Activated CD4-positive, alpha-beta T cell treated with anti-CD3 and anti-CD28 coated beads, Interleukin-2, amount 10 ng/mL, durations not matched to agents 7 days and 5 days (primary cell): ENCODE results near the gene CRACDL. TPM values are rescaled to one million over a fixed set of nuclear protein-coding genes. Genes with fewer than 3 reads are reported as not detected.

Experiments used
- CTCF ChIA-PET: fragments of 350-600 bp; sonication (Branson Sonifier 250); formaldehyde crosslinking; loops from one replicate; lab custom pipeline; 2021; ENCODE audit warnings: antibody characterized with exemption; lab: Charles Lee
- POLR2A ChIA-PET: fragments of 350-600 bp; sonication (Branson Sonifier 250); formaldehyde crosslinking; loops from one replicate; lab custom pipeline; 2021; ENCODE audit warnings: antibody characterized with exemption; lab: Charles Lee
- DNase-seq: peaks from one replicate; pipeline ENCODE4 v3.0.0-alpha.2; 2020
- H3K27ac Mint-ChIP-seq: one replicate; pipeline ENCODE4 v1.8.0; 2021; ENCODE audit warnings: mild to moderate bottlenecking, moderate library complexity, mixed read lengths
- H3K27me3 Mint-ChIP-seq: one replicate; pipeline ENCODE4 v1.8.0; 2021; ENCODE audit warnings: mixed read lengths
- H3K36me3 Mint-ChIP-seq: one replicate; pipeline ENCODE4 v1.8.0; 2021; ENCODE audit warnings: low read depth, mixed read lengths
- H3K4me1 Mint-ChIP-seq: one replicate; pipeline ENCODE4 v1.8.0; 2021; ENCODE audit warnings: mixed read lengths
- H3K4me3 Mint-ChIP-seq: one replicate; pipeline ENCODE4 v1.8.0; 2021; ENCODE audit warnings: mild to moderate bottlenecking, moderate library complexity, mixed read lengths
- H3K9me3 Mint-ChIP-seq: one replicate; pipeline ENCODE4 v1.8.0; 2021; ENCODE audit warnings: mixed read lengths
- total RNA-seq, 2 experiments: library from RNA; stranded (reverse); gene quantifications; one replicate each; pipeline ENCODE4 v1.2.3, GENCODE V29; 2021

Gene CRACDL
- total RNA-seq, 2 experiments from 2014 or later: 0.19 to 0.22 TPM

- no peak for DNase-seq
- ChIA-PET CTCF (no interaction called here), POLR2A (no interaction called here)
- Mint-ChIP-seq H3K4me1 (no peaks in the 10 kb centered on the region), H3K9me3 (peaks cover 2% of the 10 kb centered on the region), H3K27ac (no peak overlapping the region), H3K36me3 (no peaks in the 10 kb centered on the region), H3K27me3 (peaks cover 27% of the 10 kb centered on the region), H3K4me3 (no peak overlapping the region)
These were observed 15.0 kb downstream of the CRACDL start for GRCh38 chr2:98921062-98921461.

GRCh38 chr2:98917031-98917471 lies 19.0 kb downstream of the CRACDL start:
- Mint-ChIP-seq H3K36me3 (no peaks in the 10 kb centered on the region), H3K27me3 (peaks cover 42% of the 10 kb centered on the region), H3K4me3 (no peak overlapping the region), H3K9me3 (no peaks in the 10 kb centered on the region), H3K27ac (no peak overlapping the region), H3K4me1 (peaks cover 7% of the 10 kb centered on the region)
- POLR2A ChIA-PET: no interaction called here
- CTCF ChIA-PET: no interaction called here
- DNase-seq: no peak

- ChIA-PET CTCF (no interaction called here), POLR2A (no interaction called here)
- Mint-ChIP-seq H3K9me3 (no peaks in the 10 kb centered on the region), H3K36me3 (no peaks in the 10 kb centered on the region), H3K4me3 (no peak overlapping the region), H3K27ac (no peak overlapping the region), H3K4me1 (peaks cover 17% of the 10 kb centered on the region), H3K27me3 (peaks cover 39% of the 10 kb centered on the region)
- DNase-seq: no peak
These were observed 20.2 kb downstream of the CRACDL start for GRCh38 chr2:98915751-98916358.

- no peaks in the 10 kb centered on the region for H3K9me3 Mint-ChIP-seq
- H3K4me3 Mint-ChIP-seq: no peak overlapping the region
- POLR2A ChIA-PET: no interaction called here
- peaks cover 35% of the 10 kb centered on the region for H3K27me3 Mint-ChIP-seq
- DNase-seq: no peak
- peaks cover 21% of the 10 kb centered on the region for H3K4me1 Mint-ChIP-seq
- no peak overlapping the region for H3K27ac Mint-ChIP-seq
- H3K36me3 Mint-ChIP-seq: no peaks in the 10 kb centered on the region
- CTCF ChIA-PET: interaction anchor here (1.9 kb wide), 1 partner anchor 18 kb away, joined by 6 read pairs; no protein-coding TSS in a partner anchor
These were observed 21.1 kb downstream of the CRACDL start for GRCh38 chr2:98914713-98915580.

- Mint-ChIP-seq H3K9me3 (no peaks in the 10 kb centered on the region), H3K4me1 (peaks cover 27% of the 10 kb centered on the region), H3K4me3 (no peak overlapping the region), H3K27me3 (peaks cover 41% of the 10 kb centered on the region), H3K36me3 (no peaks in the 10 kb centered on the region), H3K27ac (no peak overlapping the region)
- POLR2A ChIA-PET: no interaction called here
- CTCF ChIA-PET: interaction anchor here (0.6 to 1.9 kb wide), 2 partner anchors 19 to 977 kb away, joined by 4 to 6 read pairs; no protein-coding TSS in a partner anchor
- DNase-seq: no peak
These were observed 21.9 kb downstream of the CRACDL start for GRCh38 chr2:98913916-98914712.

GRCh38 chr2:98912957-98913915 lies 22.8 kb downstream of the CRACDL start:
- ChIA-PET CTCF (interaction anchor here (0.6 to 1.9 kb wide), 2 partner anchors 20 to 978 kb away, joined by 4 to 6 read pairs; no protein-coding TSS in a partner anchor), POLR2A (no interaction called here)
- Mint-ChIP-seq H3K9me3 (no peaks in the 10 kb centered on the region), H3K4me3 (no peak overlapping the region), H3K27me3 (peaks cover 38% of the 10 kb centered on the region), H3K27ac (no peak overlapping the region), H3K4me1 (peaks cover 32% of the 10 kb centered on the region), H3K36me3 (no peaks in the 10 kb centered on the region)
- DNase-seq: no peak

GRCh38 chr2:98912221-98912851 lies 23.7 kb downstream of the CRACDL start:
- H3K27ac Mint-ChIP-seq: no peak overlapping the region
- no peak overlapping the region for H3K4me3 Mint-ChIP-seq
- H3K9me3 Mint-ChIP-seq: no peaks in the 10 kb centered on the region
- H3K27me3 Mint-ChIP-seq: peaks cover 33% of the 10 kb centered on the region
- CTCF ChIA-PET: no interaction called here
- POLR2A ChIA-PET: no interaction called here
- no peaks in the 10 kb centered on the region for H3K36me3 Mint-ChIP-seq
- peaks cover 32% of the 10 kb centered on the region for H3K4me1 Mint-ChIP-seq
- DNase-seq: no peak

GRCh38 chr2:98911376-98912154 lies 24.5 kb downstream of the CRACDL start:
- no peaks in the 10 kb centered on the region for H3K9me3 Mint-ChIP-seq
- H3K36me3 Mint-ChIP-seq: no peaks in the 10 kb centered on the region
- POLR2A ChIA-PET: no interaction called here
- CTCF ChIA-PET: no interaction called here
- H3K4me3 Mint-ChIP-seq: no peak overlapping the region
- DNase-seq: peak; percentile 44
- no peak overlapping the region for H3K27ac Mint-ChIP-seq
- peaks cover 34% of the 10 kb centered on the region for H3K27me3 Mint-ChIP-seq
- H3K4me1 Mint-ChIP-seq: peaks cover 32% of the 10 kb centered on the region

- no peak for DNase-seq
- H3K27ac Mint-ChIP-seq: no peak overlapping the region
- H3K9me3 Mint-ChIP-seq: no peaks in the 10 kb centered on the region
- H3K4me3 Mint-ChIP-seq: no peak overlapping the region
- peaks cover 32% of the 10 kb centered on the region for H3K4me1 Mint-ChIP-seq
- ChIA-PET CTCF (interaction anchor here (1.2 kb wide), 1 partner anchor 15 kb away, joined by 3 read pairs; no protein-coding TSS in a partner anchor), POLR2A (no interaction called here)
- H3K36me3 Mint-ChIP-seq: no peaks in the 10 kb centered on the region
- H3K27me3 Mint-ChIP-seq: peaks cover 34% of the 10 kb centered on the region
These were observed 25.0 kb downstream of the CRACDL start for GRCh38 chr2:98911126-98911375.

GRCh38 chr2:98910349-98911125 lies 25.5 kb downstream of the CRACDL start:
- Mint-ChIP-seq H3K36me3 (no peaks in the 10 kb centered on the region), H3K27ac (no peak overlapping the region), H3K27me3 (peaks cover 32% of the 10 kb centered on the region), H3K4me1 (peaks cover 32% of the 10 kb centered on the region), H3K4me3 (no peak overlapping the region), H3K9me3 (no peaks in the 10 kb centered on the region)
- ChIA-PET POLR2A (interaction anchor here (0.9 kb wide), 1 partner anchor 12 kb away, joined by 4 read pairs; no protein-coding TSS in a partner anchor), CTCF (interaction anchor here (0.9 to 1.2 kb wide), 2 partner anchors 9 to 14 kb away, joined by 3 read pairs; no protein-coding TSS in a partner anchor)
- DNase-seq: no peak
